Loucy (cell line): ENCODE data around the gene SYNE3.

Experiments
- H2AFZ ChIP-seq: fragments of 200-600 bp; sonication (generic); 2 replicates; pipeline ENCODE4 v1.6.0; 2016; ENCODE audit warnings: antibody characterized with exemption, mild to moderate bottlenecking, low read length, moderate library complexity
- H3F3A ChIP-seq: fragments of 200-600 bp; 2 replicates; pipeline ENCODE4 v1.6.0; 2016; ENCODE audit warnings: antibody characterized with exemption, low read depth, mild to moderate bottlenecking
- H3K27me3 ChIP-seq: fragments of 200-600 bp; sonication (generic); 2 replicates; pipeline ENCODE4 v1.6.1; 2014; ENCODE audit warnings: low read length, mild to moderate bottlenecking; ENCODE audit not compliant: insufficient read depth, poor library complexity, severe bottlenecking
- H3K36me3 ChIP-seq: fragments of 200-600 bp; sonication (generic); 2 replicates; pipeline ENCODE4 v1.6.1; 2016; ENCODE audit warnings: low read length; ENCODE audit not compliant: insufficient read depth
- H3K4me1 ChIP-seq: fragments of 200-600 bp; sonication (generic); 2 replicates; pipeline ENCODE4 v1.5.1; 2014; ENCODE audit warnings: low read length, mild to moderate bottlenecking; ENCODE audit not compliant: insufficient read depth, poor library complexity, severe bottlenecking
- H3K4me2 ChIP-seq: fragments of 200-600 bp; sonication (generic); 2 replicates; pipeline ENCODE4 v1.6.0; 2014; ENCODE audit warnings: antibody characterized with exemption, low read length, low read depth, mild to moderate bottlenecking; ENCODE audit not compliant: poor library complexity, severe bottlenecking
- H3K4me3 ChIP-seq: fragments of 200-600 bp; sonication (generic); 2 replicates; pipeline ENCODE4 v1.5.1; 2014; ENCODE audit warnings: low read length, mild to moderate bottlenecking, mixed read lengths; ENCODE audit not compliant: poor library complexity, severe bottlenecking
- H3K79me2 ChIP-seq: fragments of 200-600 bp; sonication (generic); 2 replicates; pipeline ENCODE4 v1.6.1; 2014; ENCODE audit warnings: low read length; ENCODE audit not compliant: insufficient read depth
- H3K9ac ChIP-seq: fragments of 200-600 bp; sonication (generic); 2 replicates; pipeline ENCODE4 v1.6.0; 2014; ENCODE audit warnings: mild to moderate bottlenecking, low read depth, low read length, moderate library complexity; ENCODE audit not compliant: poor library complexity, severe bottlenecking
- H3K9me2 ChIP-seq: fragments of 200-600 bp; sonication (generic); replicated peaks from 2 replicates; pipeline ENCODE4 v1.6.1; 2016; ENCODE audit warnings: low read depth, low read length, mixed read lengths
- H3K9me3 ChIP-seq: fragments of 200-600 bp; sonication (generic); 2 replicates; pipeline ENCODE4 v1.6.1; 2014; ENCODE audit warnings: mild to moderate bottlenecking, antibody characterized with exemption, low read length, low read depth; ENCODE audit not compliant: insufficient read depth
- H4K20me1 ChIP-seq: fragments of 200-600 bp; sonication (generic); 2 replicates; pipeline ENCODE4 v1.6.0; 2014; ENCODE audit warnings: antibody characterized with exemption, low read length, mild to moderate bottlenecking; ENCODE audit not compliant: insufficient read depth, poor library complexity, severe bottlenecking
- EZH2phosphoT487 ChIP-seq: fragments of 200-600 bp; IDR thresholded peaks from 2 replicates; pipeline ENCODE4 v1.6.1; 2018; ENCODE audit warnings: antibody characterized with exemption, mild to moderate bottlenecking, moderate library complexity, borderline replicate concordance
- TF ChIP-seq, protein P1 (sequence below): fragments of 200-600 bp; sonication (generic); conservative IDR thresholded peaks from 2 replicates; pipeline ENCODE4 v1.5.1; 2014; ENCODE audit warnings: mild to moderate bottlenecking, antibody characterized with exemption, low read length

The SYNE3 gene

DNA sequence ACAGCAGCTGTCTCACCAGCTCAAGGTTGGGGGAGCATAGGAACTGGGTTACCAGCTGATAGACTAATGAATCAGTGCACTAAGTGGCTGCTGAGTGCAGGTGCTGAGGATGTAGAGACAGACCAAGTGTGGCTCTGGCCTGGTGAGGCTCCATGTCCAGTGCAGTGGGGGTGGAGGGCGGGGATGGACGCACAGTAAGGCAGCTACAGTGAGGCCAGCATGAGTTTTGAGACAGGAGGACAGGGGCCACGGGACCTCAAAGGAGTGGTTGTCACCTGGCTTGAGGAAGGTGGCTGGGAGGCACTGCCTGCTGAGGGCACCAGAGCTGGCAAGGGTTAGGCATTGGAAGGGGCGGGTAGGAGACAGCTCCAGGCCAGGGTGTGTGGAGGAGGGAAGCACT, 37.0 kb downstream of the SYNE3 start:
- H3K4me3 ChIP-seq: no peak overlapping the region
- no peak for TF ChIP-seq EZH2phosphoT487
- no peak overlapping the region for H3K9ac ChIP-seq
- H3K9me2 ChIP-seq: no peaks in the 10 kb centered on the region
- no peaks in the 10 kb centered on the region for H3K79me2 ChIP-seq
- H3K9me3 ChIP-seq: no peaks in the 10 kb centered on the region
- no peak overlapping the region for H3K4me2 ChIP-seq
- no peaks in the 10 kb centered on the region for H3F3A ChIP-seq
- peaks cover 36% of the 10 kb centered on the region for H3K4me1 ChIP-seq
- no peaks in the 10 kb centered on the region for H3K36me3 ChIP-seq
- no peak overlapping the region for H2AFZ ChIP-seq
- H4K20me1 ChIP-seq: no peaks in the 10 kb centered on the region
- no peaks in the 10 kb centered on the region for H3K27me3 ChIP-seq

DNA sequence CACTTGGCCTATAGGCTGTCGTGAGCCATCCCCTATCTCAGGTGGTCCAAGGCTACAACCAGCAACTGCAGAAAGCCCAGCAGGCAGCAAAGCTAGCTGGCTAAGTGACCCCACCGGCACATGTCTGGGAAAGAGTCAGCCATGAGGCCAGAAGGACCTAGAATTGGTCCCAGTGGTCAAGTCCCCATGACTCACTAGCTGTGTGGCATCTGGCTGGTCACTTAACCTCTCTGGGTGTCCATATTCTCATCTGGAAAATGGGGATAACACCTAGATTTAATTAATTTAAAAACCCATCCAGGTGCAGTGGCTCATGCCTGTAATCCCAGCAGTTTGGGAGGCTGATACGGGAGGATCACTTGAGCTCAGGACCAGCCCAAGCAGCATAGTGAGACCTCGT, 37.6 kb downstream of the SYNE3 start:
- Histone ChIP-seq H3K79me2 (no peaks in the 10 kb centered on the region), H3K9ac (no peak overlapping the region), H3F3A (no peaks in the 10 kb centered on the region), H3K4me1 (peaks cover 43% of the 10 kb centered on the region), H3K4me3 (no peak overlapping the region), H4K20me1 (no peaks in the 10 kb centered on the region), H3K4me2 (no peak overlapping the region), H3K36me3 (no peaks in the 10 kb centered on the region), H3K27me3 (no peaks in the 10 kb centered on the region), H3K9me2 (no peaks in the 10 kb centered on the region), H3K9me3 (no peaks in the 10 kb centered on the region), H2AFZ (no peak overlapping the region)
- TF ChIP-seq EZH2phosphoT487: no peak
- TF ChIP-seq, protein P1, sequence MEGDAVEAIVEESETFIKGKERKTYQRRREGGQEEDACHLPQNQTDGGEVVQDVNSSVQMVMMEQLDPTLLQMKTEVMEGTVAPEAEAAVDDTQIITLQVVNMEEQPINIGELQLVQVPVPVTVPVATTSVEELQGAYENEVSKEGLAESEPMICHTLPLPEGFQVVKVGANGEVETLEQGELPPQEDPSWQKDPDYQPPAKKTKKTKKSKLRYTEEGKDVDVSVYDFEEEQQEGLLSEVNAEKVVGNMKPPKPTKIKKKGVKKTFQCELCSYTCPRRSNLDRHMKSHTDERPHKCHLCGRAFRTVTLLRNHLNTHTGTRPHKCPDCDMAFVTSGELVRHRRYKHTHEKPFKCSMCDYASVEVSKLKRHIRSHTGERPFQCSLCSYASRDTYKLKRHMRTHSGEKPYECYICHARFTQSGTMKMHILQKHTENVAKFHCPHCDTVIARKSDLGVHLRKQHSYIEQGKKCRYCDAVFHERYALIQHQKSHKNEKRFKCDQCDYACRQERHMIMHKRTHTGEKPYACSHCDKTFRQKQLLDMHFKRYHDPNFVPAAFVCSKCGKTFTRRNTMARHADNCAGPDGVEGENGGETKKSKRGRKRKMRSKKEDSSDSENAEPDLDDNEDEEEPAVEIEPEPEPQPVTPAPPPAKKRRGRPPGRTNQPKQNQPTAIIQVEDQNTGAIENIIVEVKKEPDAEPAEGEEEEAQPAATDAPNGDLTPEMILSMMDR: no peak

- Histone ChIP-seq H4K20me1 (no peaks in the 10 kb centered on the region), H2AFZ (peak overlapping the region; percentile 38; the same call in 1 of the 2 replicates), H3F3A (no peaks in the 10 kb centered on the region), H3K4me3 (no peak overlapping the region), H3K27me3 (no peaks in the 10 kb centered on the region), H3K36me3 (no peaks in the 10 kb centered on the region), H3K9me2 (no peaks in the 10 kb centered on the region), H3K4me2 (no peak overlapping the region), H3K79me2 (no peaks in the 10 kb centered on the region), H3K9me3 (no peaks in the 10 kb centered on the region), H3K4me1 (peaks cover 48% of the 10 kb centered on the region), H3K9ac (no peak overlapping the region)
- TF ChIP-seq EZH2phosphoT487: no peak
- TF ChIP-seq, protein P1: no peak
Measured at GRCh38 chr14:95478309-95478708, 38.1 kb downstream of the SYNE3 start.

- peaks cover 55% of the 10 kb centered on the region for H3K4me1 ChIP-seq
- H3K36me3 ChIP-seq: no peaks in the 10 kb centered on the region
- H3K4me3 ChIP-seq: no peak overlapping the region
- H3K27me3 ChIP-seq: no peaks in the 10 kb centered on the region
- peak overlapping the region; percentile 38; the same call in 1 of the 2 replicates for H2AFZ ChIP-seq
- H4K20me1 ChIP-seq: no peaks in the 10 kb centered on the region
- no peaks in the 10 kb centered on the region for H3K79me2 ChIP-seq
- H3K9ac ChIP-seq: no peak overlapping the region
- no peaks in the 10 kb centered on the region for H3F3A ChIP-seq
- TF ChIP-seq, protein P1: no peak
- TF ChIP-seq EZH2phosphoT487: no peak
- H3K9me2 ChIP-seq: no peaks in the 10 kb centered on the region
- H3K4me2 ChIP-seq: no peak overlapping the region
- no peaks in the 10 kb centered on the region for H3K9me3 ChIP-seq
Measured at GRCh38 chr14:95477411-95478269, 38.8 kb downstream of the SYNE3 start.
